ENCODE data around the gene DARS2.

DNA sequence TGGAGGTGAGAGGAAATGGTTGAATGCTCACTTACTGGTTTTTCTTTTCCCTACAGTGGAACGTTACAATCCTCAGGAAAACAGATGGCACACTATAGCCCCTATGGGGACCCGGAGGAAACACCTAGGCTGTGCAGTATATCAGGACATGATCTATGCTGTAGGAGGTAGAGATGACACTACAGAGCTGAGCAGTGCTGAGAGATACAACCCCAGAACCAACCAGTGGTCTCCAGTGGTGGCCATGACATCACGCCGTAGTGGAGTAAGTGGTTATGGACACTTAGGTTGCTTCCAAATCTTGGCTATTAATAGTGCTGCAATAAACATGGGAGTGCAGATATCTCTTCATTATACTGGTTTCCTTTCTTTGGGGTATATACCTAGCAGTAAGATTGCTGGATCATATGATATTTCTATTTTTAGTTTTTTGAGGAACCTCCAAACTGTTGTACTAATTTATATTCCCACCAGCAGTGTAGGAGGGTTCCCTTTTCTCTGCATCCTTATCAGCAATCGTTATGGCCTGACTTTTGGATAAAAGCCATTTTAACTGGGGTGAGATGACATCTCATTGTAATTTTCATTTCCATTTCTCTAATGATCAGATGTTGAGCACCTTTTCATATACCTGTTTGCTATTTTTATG lies 48.8 kb upstream of the DARS2 start:
- TF ChIP-seq, protein P1, sequence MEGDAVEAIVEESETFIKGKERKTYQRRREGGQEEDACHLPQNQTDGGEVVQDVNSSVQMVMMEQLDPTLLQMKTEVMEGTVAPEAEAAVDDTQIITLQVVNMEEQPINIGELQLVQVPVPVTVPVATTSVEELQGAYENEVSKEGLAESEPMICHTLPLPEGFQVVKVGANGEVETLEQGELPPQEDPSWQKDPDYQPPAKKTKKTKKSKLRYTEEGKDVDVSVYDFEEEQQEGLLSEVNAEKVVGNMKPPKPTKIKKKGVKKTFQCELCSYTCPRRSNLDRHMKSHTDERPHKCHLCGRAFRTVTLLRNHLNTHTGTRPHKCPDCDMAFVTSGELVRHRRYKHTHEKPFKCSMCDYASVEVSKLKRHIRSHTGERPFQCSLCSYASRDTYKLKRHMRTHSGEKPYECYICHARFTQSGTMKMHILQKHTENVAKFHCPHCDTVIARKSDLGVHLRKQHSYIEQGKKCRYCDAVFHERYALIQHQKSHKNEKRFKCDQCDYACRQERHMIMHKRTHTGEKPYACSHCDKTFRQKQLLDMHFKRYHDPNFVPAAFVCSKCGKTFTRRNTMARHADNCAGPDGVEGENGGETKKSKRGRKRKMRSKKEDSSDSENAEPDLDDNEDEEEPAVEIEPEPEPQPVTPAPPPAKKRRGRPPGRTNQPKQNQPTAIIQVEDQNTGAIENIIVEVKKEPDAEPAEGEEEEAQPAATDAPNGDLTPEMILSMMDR (IDR thresholded peaks at IDR 0.05), result no peak
- TF ChIP-seq POLR2A (IDR thresholded peaks at IDR 0.05), result no peak
